Thoracic aorta (tissue), 2 donors: ENCODE results near the gene B9D1. TPM values are rescaled to one million over a fixed set of nuclear protein-coding genes. Genes with fewer than 3 reads are reported as not detected.

Experiments used
- ATAC-seq: fragments of 150-250 bp; one replicate; pipeline ENCODE4 v1.8.0; 2017; ENCODE audit warnings: low read depth; ENCODE audit not compliant: insufficient number of reproducible peaks, low FRiP score
- DNase-seq: peaks from one replicate; pipeline ENCODE4 v3.0.0-alpha.2; 2020; ENCODE audit warnings: low spot score
- H3K27ac ChIP-seq, 2 donors: fragments of 200-600 bp; sonication (generic); 1 replicate in 1 of 2; 2 replicates in 1 of 2; pipeline ENCODE4 v1.5.1; 2016; ENCODE audit warnings: mild to moderate bottlenecking in 2 of 2, moderate library complexity in 2 of 2
- H3K27me3 ChIP-seq: fragments of 200-600 bp; sonication (generic); replicated peaks from 2 replicates; pipeline ENCODE4 v1.6.0; 2016; ENCODE audit warnings: mild to moderate bottlenecking; ENCODE audit not compliant: insufficient read depth
- H3K36me3 ChIP-seq: fragments of 200-600 bp; sonication (generic); one replicate; pipeline ENCODE4 v1.5.1; 2016
- H3K4me1 ChIP-seq, 2 donors: fragments of 200-600 bp; sonication (generic); 1 replicate in 1 of 2; 2 replicates in 1 of 2; pipeline versions ENCODE4 v1.5.1 to v1.6.0; 2016; ENCODE audit warnings: low read depth in 2 of 2, mild to moderate bottlenecking in 1 of 2; ENCODE audit not compliant: control insufficient read depth in 1 of 2
- H3K4me3 ChIP-seq: fragments of 200-600 bp; sonication (generic); 2 replicates; pipeline ENCODE4 v1.5.1; 2016; ENCODE audit warnings: mild to moderate bottlenecking
- H3K9me3 ChIP-seq: fragments of 200-600 bp; sonication (generic); 2 replicates; pipeline ENCODE4 v1.5.1; 2016
- total RNA-seq, 2 donors: library from RNA; depleted of rRNA; stranded (reverse); fragments of >200 nt; gene quantifications; one replicate each; pipeline versions ENCODE4 v1.1.0 to v1.2.3, GENCODE V29; 2016
- TF ChIP-seq, protein P1 (sequence below): fragments of 200-600 bp; sonication (generic); IDR thresholded peaks from one replicate; pipeline ENCODE4 v1.5.1; 2019; ENCODE audit warnings: antibody characterized with exemption

B9D1 gene
- total RNA-seq, 2 donors from 2014 or later = 6.3 to 33.4 TPM

DNA sequence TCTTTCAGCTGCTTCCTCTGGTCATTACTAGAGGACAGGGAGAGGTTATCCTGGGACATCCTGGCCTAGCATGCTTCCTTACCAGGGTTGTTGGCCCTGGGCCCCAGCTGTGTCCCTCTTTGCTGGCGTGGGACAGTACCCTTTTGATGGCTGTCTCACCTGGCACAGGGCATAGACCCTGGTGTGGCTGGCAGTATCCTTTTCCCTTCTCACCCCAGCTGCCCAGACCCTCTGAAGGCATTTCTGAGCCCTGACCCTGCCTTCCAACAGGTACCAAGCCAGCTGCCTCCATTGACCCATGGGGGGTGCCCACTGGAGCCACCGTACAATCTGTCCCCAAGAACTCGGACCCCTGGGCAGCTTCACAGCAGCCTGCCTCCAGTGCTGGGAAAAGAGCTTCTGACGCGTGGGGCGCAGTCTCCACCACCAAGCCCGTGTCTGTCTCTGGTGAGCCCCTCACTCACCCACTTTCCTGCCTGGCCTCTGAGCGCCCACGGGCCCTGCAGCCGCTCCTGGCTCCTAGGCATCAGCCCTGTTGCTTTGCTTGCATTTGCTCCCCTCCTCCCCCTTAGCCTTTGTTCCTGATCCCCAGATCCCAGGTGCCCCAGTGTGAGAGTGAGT is 34.0 kb downstream of the B9D1 start:
- no peaks in the 10 kb centered on the region for H3K4me1 ChIP-seq
- H3K27me3 ChIP-seq = no peaks in the 10 kb centered on the region
- H3K36me3 ChIP-seq = peaks cover 11% of the 10 kb centered on the region
- H3K27ac ChIP-seq = no peak overlapping the region
- ATAC-seq (no peak), DNase-seq (no peak)
- TF ChIP-seq, protein P1, sequence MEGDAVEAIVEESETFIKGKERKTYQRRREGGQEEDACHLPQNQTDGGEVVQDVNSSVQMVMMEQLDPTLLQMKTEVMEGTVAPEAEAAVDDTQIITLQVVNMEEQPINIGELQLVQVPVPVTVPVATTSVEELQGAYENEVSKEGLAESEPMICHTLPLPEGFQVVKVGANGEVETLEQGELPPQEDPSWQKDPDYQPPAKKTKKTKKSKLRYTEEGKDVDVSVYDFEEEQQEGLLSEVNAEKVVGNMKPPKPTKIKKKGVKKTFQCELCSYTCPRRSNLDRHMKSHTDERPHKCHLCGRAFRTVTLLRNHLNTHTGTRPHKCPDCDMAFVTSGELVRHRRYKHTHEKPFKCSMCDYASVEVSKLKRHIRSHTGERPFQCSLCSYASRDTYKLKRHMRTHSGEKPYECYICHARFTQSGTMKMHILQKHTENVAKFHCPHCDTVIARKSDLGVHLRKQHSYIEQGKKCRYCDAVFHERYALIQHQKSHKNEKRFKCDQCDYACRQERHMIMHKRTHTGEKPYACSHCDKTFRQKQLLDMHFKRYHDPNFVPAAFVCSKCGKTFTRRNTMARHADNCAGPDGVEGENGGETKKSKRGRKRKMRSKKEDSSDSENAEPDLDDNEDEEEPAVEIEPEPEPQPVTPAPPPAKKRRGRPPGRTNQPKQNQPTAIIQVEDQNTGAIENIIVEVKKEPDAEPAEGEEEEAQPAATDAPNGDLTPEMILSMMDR = no peak
- H3K4me3 ChIP-seq = no peak overlapping the region
- peaks cover 6% of the 10 kb centered on the region for H3K9me3 ChIP-seq

DNA sequence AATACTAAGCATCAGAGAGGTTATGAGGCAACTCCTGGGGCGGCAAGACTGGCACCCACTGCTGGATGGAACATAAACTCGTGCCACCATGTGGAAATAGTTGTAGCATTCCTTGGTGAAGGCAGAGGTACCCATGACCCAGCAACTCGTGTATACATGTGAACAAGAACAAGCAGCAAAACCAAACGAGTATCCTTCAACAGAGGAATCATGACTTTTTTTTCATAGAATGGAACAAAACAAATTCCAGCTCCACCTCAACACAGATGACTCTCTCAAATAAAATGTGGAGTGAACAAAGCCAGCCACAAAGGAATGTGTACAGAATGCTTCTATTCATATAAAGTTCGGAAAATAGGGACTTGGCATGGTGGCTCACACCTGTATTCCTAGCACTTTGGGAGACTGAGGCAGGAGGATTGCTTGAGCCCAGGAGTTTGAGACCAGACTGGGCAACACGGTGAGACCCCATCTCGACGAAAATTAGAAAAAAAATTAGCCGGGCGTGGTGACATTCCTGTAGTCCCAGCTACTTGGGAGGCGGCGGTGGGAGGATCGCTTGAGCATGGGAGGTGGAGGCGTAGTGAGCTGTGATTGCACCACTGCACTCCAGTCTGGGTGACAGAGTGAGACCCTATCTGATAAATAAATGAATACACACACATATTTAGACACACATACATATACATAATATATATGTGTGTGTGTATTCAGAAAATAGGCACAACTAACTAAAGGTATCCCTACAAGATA is 35.3 kb downstream of the B9D1 start:
- Histone ChIP-seq H3K27ac (no peak overlapping the region), H3K4me3 (no peak overlapping the region), H3K36me3 (peaks cover 14% of the 10 kb centered on the region), H3K4me1 (no peaks in the 10 kb centered on the region), H3K9me3 (peaks cover 6% of the 10 kb centered on the region), H3K27me3 (no peaks in the 10 kb centered on the region)
- DNase-seq (no peak), ATAC-seq (no peak)
- TF ChIP-seq, protein P1 = no peak

DNA sequence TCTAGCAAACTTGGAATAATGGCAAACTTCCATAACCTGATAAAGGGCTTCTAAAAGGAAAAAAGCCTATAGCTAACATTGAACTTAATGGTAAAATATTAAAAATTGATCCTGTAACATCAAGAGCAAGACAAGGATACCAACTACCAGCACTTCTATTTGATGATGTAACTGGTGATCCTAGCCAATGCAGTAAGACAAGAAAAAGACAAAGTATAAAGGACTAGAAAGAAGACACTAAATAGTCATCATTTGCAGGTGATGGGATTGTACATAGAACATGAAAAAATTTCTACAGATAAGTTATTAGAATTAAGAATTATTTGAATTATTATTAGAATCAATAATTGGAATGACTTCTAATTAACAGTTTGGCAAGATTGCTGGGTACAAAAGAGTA is 37.0 kb downstream of the B9D1 start:
- H3K4me1 ChIP-seq = no peaks in the 10 kb centered on the region
- TF ChIP-seq, protein P1 = no peak
- H3K27ac ChIP-seq = no peak overlapping the region
- no peak overlapping the region for H3K4me3 ChIP-seq
- no peaks in the 10 kb centered on the region for H3K27me3 ChIP-seq
- peaks cover 6% of the 10 kb centered on the region for H3K9me3 ChIP-seq
- DNase-seq = no peak
- H3K36me3 ChIP-seq = peaks cover 17% of the 10 kb centered on the region
- no peak for ATAC-seq

DNA sequence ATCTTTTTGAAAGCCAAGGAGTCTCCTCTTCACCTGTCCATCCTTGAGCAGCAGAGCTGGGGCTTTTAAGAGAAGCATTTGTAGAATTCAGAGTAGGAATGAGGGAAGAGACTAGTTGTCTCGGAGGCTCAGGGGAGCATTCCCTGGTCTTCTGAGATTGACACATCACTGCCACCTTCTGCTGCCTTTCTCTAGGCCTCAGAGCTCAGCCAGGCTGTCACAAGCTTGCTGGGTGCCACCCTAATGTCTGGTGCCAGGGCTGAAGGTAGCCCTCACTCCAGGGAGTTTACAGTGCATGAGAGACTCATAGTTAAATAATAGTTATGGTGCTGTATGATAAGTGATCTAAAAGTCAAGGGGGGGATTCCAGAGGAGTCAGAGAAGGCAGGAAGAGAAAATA is 39.7 kb downstream of the B9D1 start:
- Histone ChIP-seq H3K4me3 (no peak overlapping the region), H3K36me3 (peaks cover 6% of the 10 kb centered on the region), H3K27ac (no peak overlapping the region), H3K4me1 (no peaks in the 10 kb centered on the region), H3K27me3 (no peaks in the 10 kb centered on the region), H3K9me3 (peaks cover 6% of the 10 kb centered on the region)
- TF ChIP-seq, protein P1 = no peak
- DNase-seq = no peak
- ATAC-seq = no peak

DNA sequence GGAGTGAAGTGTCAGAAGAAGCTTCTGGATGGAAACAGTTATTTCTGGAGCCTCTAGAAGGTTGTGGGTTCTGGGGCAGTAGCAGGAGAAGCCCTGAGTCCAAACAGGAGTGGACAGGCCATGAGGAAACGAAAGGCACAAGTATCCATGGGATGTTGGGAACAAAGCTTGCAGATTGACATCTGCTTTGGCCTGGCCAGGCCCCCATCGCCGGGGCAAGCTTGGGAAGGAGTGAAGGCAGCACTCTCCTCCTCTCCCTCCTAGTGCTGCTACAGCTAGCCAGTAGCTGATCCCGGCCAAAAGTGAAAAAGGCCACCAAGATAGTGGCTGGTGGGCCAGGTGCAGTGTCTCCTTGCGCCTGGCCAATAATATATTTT is 40.4 kb downstream of the B9D1 start:
- no peak for ATAC-seq
- Histone ChIP-seq H3K4me1 (no peaks in the 10 kb centered on the region), H3K36me3 (peaks cover 9% of the 10 kb centered on the region), H3K9me3 (peaks cover 6% of the 10 kb centered on the region), H3K4me3 (no peak overlapping the region), H3K27me3 (no peaks in the 10 kb centered on the region), H3K27ac (no peak overlapping the region)
- no peak for DNase-seq
- TF ChIP-seq, protein P1 = no peak
